ENCODE data around the gene LRRN4CL.

Gene LRRN4CL

GRCh38 chr11:62667460-62667859, 21.9 kb downstream of the LRRN4CL start:
- Histone ChIP-seq H3K27ac (ENCODE audit: low read length) (no peak overlapping the region), H3K4me2 (ENCODE audit: low read depth, low read length) (no peak overlapping the region), H4K20me1 (ENCODE audit: insufficient read depth, low read length) (no peaks in the 10 kb centered on the region), H3F3A (ENCODE audit: insufficient read depth, low read length) (peaks cover 53% of the 10 kb centered on the region), H3K9me2 (replicated peaks; ENCODE audit: insufficient read depth, low read length) (no peaks in the 10 kb centered on the region), H3K9me3 (replicated peaks; ENCODE audit: insufficient read depth, low read length) (no peaks in the 10 kb centered on the region), H3K9ac (ENCODE audit: low read length) (no peak overlapping the region), H3K4me3 (ENCODE audit: low read length) (no peak overlapping the region), H3K27me3 (replicated peaks; ENCODE audit: insufficient read depth, low read length) (no peaks in the 10 kb centered on the region), H3K36me3 (replicated peaks; ENCODE audit: insufficient read depth, low read length) (no peaks in the 10 kb centered on the region; the same call in 1 of the 2 replicates), H3K79me2 (ENCODE audit: low read length) (peaks cover 53% of the 10 kb centered on the region), H2AFZ (ENCODE audit: low read length) (no peak overlapping the region), H3K4me1 (ENCODE audit: low read length) (peaks cover 5% of the 10 kb centered on the region; the same call in 1 of the 2 replicates)
- DNase-seq: no peak
- TF ChIP-seq EZH2 (optimal IDR thresholded peaks at IDR 0.05; ENCODE audit: low read depth, low read length): no peak
- TF ChIP-seq EZH2phosphoT487 (IDR thresholded peaks at IDR 0.05; ENCODE audit: low read length): no peak
- no peak for TF ChIP-seq CTCF (IDR thresholded peaks at IDR 0.05; ENCODE audit: low read length)

- peak overlapping the region; percentile 70; the same call in 1 of the 2 replicates for H3K4me2 ChIP-seq (ENCODE audit: low read depth, low read length)
- no peaks in the 10 kb centered on the region; the same call in 1 of the 2 replicates for H3K36me3 ChIP-seq (replicated peaks; ENCODE audit: insufficient read depth, low read length)
- peak overlapping the region; percentile 97; the same call in 1 of the 2 replicates for H3K4me3 ChIP-seq (ENCODE audit: low read length)
- no peaks in the 10 kb centered on the region for H3K9me2 ChIP-seq (replicated peaks; ENCODE audit: insufficient read depth, low read length)
- H3K9ac ChIP-seq (ENCODE audit: low read length): no peak overlapping the region; the same call in 1 of the 2 replicates
- no peaks in the 10 kb centered on the region for H3K9me3 ChIP-seq (replicated peaks; ENCODE audit: insufficient read depth, low read length)
- no peaks in the 10 kb centered on the region for H4K20me1 ChIP-seq (ENCODE audit: insufficient read depth, low read length)
- peaks cover 43% of the 10 kb centered on the region for H3K79me2 ChIP-seq (ENCODE audit: low read length)
- H3K4me1 ChIP-seq (ENCODE audit: low read length): peaks cover 5% of the 10 kb centered on the region; the same call in 1 of the 2 replicates
- H3K27ac ChIP-seq (ENCODE audit: low read length): no peak overlapping the region
- H3F3A ChIP-seq (ENCODE audit: insufficient read depth, low read length): peaks cover 46% of the 10 kb centered on the region
- H2AFZ ChIP-seq (ENCODE audit: low read length): no peak overlapping the region
- H3K27me3 ChIP-seq (replicated peaks; ENCODE audit: insufficient read depth, low read length): no peaks in the 10 kb centered on the region
- DNase-seq: no peak
- TF ChIP-seq EZH2phosphoT487 (IDR thresholded peaks at IDR 0.05; ENCODE audit: low read length) (no peak), EZH2 (optimal IDR thresholded peaks at IDR 0.05; ENCODE audit: low read depth, low read length) (no peak), CTCF (IDR thresholded peaks at IDR 0.05; ENCODE audit: low read length) (no peak)
Observed at GRCh38 chr11:62666259-62666926, 22.9 kb downstream of the LRRN4CL start.

GRCh38 chr11:62665599-62666258, 23.6 kb downstream of the LRRN4CL start:
- Histone ChIP-seq H3K9ac (ENCODE audit: low read length) (peak overlapping the region; percentile 83), H3K9me3 (replicated peaks; ENCODE audit: insufficient read depth, low read length) (no peaks in the 10 kb centered on the region), H3K4me3 (ENCODE audit: low read length) (peak overlapping the region; percentile 97), H3K27ac (ENCODE audit: low read length) (no peak overlapping the region), H2AFZ (ENCODE audit: low read length) (0 out of 2 replicates have a peak overlapping the region, but pooled peaks have one; percentile 16), H3K36me3 (replicated peaks; ENCODE audit: insufficient read depth, low read length) (no peaks in the 10 kb centered on the region; the same call in 1 of the 2 replicates), H3K27me3 (replicated peaks; ENCODE audit: insufficient read depth, low read length) (no peaks in the 10 kb centered on the region), H3F3A (ENCODE audit: insufficient read depth, low read length) (peaks cover 46% of the 10 kb centered on the region), H3K4me2 (ENCODE audit: low read depth, low read length) (peak overlapping the region; percentile 70), H3K9me2 (replicated peaks; ENCODE audit: insufficient read depth, low read length) (no peaks in the 10 kb centered on the region), H3K79me2 (ENCODE audit: low read length) (peaks cover 36% of the 10 kb centered on the region), H4K20me1 (ENCODE audit: insufficient read depth, low read length) (no peaks in the 10 kb centered on the region), H3K4me1 (ENCODE audit: low read length) (peaks cover 5% of the 10 kb centered on the region; the same call in 1 of the 2 replicates)
- TF ChIP-seq EZH2 (optimal IDR thresholded peaks at IDR 0.05; ENCODE audit: low read depth, low read length): no peak
- no peak for TF ChIP-seq EZH2phosphoT487 (IDR thresholded peaks at IDR 0.05; ENCODE audit: low read length)
- TF ChIP-seq CTCF (IDR thresholded peaks at IDR 0.05; ENCODE audit: low read length): no peak
- peak; percentile 32 for DNase-seq

Measured in MM.1S (cell line).